Brain pericyte (primary cell): ENCODE results near the gene LDLRAD4.
A peak's percentile ranks its signal among the peaks of the same experiment; 100 is the strongest.

Source experiments
- DNase-seq: peaks from one replicate; pipeline ENCODE4 v3.0.0-alpha.2; 2012; ENCODE audit warnings: low read depth, low spot score

Gene LDLRAD4

GRCh38 chr18:13446024-13446423 lies 227.5 kb downstream of the LDLRAD4 start:
- no peak for DNase-seq

DNA sequence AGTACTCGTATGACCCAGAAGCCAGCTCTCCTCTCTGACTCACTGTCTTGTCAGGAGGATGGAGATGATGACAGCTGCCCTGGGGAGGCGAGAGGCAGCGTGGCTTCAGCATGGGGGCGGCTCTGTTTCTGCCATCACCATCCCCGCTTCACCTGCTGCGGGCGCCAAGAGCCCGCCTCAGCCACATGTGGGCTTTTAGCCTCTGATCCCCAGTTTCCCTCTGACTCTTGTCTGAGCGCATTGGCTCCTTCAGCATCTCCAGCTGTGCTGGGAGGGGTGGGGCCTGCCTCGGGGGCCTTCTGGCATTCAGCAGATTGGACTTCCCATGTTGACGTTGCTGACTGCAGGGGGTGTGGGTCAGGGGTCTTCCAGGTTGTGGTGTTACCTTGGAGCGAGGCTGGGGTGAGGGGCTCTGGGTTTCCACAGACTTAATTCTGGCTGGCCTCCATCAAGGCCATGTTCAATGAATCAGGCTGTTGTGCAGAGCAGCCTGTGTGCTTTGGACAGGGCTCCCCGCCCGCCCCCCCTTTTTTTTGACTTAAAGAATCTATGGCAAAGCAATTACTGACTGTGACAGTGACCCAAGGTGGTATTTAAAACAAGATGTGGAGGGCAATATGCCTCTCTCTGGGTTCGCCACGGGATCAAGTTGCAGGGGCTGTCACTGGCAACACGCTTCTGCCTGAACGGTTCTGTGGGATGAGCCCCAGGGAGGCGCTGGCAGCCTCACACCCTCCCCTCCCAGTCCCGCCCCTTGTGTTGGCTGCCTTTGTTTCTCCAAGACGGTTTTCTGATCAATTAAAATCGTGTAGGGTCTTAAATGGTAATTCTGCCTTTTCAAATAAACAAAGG lies 228.3 kb downstream of the LDLRAD4 start:
- no peak for DNase-seq

- DNase-seq, result no peak
Measured at GRCh38 chr18:13447621-13448334, 229.2 kb downstream of the LDLRAD4 start.

- no peak for DNase-seq
Measured at GRCh38 chr18:13448335-13448795, 229.8 kb downstream of the LDLRAD4 start.

GRCh38 chr18:13449651-13450050 lies 231.1 kb downstream of the LDLRAD4 start:
- DNase-seq, result no peak

- DNase-seq, result no peak
Measured at GRCh38 chr18:13450289-13451212, 232.0 kb downstream of the LDLRAD4 start.

- DNase-seq, result no peak
Measured at GRCh38 chr18:13451213-13451540, 232.6 kb downstream of the LDLRAD4 start.

GRCh38 chr18:13451661-13452387 lies 233.3 kb downstream of the LDLRAD4 start:
- no peak for DNase-seq

DNA sequence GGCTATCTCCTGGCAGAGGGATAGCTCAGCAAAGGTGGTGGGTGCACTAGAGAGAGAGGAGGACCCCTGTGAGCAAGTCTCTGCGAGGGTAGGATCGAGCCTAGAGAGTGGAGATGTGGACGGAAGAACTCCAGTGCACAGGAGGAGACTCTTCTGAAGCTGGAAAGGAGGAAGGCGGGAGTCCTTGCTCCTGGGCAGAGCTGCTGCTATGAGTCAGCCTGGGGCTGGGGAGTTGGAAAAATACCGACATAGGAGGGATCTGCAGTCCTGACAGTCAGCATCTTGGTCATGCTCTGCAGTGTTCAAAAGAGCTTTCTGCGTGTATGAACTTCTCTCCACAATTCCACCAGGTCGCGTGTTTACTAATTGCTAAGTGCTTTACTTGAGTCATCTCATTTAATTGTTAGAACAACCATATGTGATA lies 233.8 kb downstream of the LDLRAD4 start:
- DNase-seq, result peak; percentile 50

- peak; percentile 50 for DNase-seq
Measured at GRCh38 chr18:13452871-13453680, 234.5 kb downstream of the LDLRAD4 start.

GRCh38 chr18:13453714-13454113 lies 235.2 kb downstream of the LDLRAD4 start:
- no peak for DNase-seq

- DNase-seq, result no peak
Measured at GRCh38 chr18:13454363-13455150, 236.0 kb downstream of the LDLRAD4 start.

DNA sequence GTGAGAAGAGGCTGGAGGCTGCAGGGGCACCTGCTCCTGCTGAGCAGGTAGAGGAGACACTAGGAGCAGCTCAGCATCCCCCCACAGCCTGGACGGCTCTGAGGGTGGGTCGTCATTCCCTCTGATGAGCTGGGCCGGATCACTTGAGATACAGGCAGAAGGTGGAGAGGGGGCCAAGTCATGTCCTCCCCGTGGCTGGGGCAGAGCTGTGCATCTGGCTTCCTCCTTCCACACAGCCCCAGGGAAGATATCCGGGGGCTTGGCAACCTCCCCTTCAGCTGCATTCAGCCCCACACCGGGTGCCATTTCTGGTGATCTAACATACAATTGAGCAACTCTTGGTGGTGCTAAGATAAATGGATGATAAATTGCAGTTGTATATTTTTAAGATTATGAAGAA lies 236.9 kb downstream of the LDLRAD4 start:
- no peak for DNase-seq

DNA sequence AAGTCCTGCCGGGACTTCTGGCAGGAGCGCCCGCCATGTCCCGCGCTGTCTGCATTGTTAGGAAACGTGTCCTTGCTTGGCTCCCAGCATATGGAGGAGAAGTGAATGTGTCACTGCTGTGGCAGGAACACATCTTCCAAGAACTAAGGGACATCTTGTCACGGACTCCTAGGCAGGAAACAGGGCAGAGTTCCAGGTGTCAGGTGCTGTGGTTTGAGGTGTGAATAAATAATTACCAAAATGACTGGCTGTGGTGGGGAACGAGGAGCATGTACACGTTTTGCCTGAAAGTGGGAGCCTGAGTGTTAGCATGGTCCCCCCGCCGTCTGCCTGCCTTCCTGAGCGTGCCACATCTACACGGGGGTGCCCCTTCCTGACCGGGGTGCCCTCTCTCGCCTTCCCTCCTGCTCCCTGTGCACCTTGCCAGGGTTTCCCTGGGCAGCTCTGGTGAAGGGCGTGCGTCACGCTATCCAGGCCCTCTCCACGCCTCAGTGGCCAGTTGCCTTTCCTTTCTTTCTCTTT lies 237.5 kb downstream of the LDLRAD4 start:
- DNase-seq, result no peak

DNA sequence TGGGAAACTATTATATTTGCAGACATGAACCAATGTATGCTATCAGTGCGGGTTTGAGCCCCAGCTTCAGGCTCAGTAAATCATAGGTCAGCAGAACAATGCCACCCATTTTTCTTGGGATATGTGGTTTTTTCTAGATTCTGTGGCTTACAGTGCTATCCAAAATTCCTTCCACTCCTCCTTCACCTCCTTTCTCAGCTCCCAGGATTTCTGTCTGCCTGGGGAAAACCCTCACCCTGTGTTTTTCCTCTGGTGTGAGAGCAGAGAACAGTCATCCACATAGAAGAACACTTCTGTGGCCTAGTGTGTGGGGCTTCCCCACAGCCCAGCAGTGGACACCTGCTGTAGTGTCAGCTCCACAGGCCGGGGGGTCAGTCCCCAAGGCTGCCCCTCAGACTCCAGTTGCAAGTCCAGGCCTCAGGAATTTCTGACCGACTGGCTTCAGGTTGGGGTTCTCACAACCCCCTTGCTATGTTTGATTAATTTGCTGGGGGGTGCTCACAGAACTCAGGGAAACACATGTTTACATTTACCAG lies 238.2 kb downstream of the LDLRAD4 start:
- DNase-seq, result no peak

- DNase-seq, result no peak
Measured at GRCh38 chr18:13457327-13457726, 238.8 kb downstream of the LDLRAD4 start.

- no peak for DNase-seq
Measured at GRCh38 chr18:13460946-13461345, 242.4 kb downstream of the LDLRAD4 start.

DNA sequence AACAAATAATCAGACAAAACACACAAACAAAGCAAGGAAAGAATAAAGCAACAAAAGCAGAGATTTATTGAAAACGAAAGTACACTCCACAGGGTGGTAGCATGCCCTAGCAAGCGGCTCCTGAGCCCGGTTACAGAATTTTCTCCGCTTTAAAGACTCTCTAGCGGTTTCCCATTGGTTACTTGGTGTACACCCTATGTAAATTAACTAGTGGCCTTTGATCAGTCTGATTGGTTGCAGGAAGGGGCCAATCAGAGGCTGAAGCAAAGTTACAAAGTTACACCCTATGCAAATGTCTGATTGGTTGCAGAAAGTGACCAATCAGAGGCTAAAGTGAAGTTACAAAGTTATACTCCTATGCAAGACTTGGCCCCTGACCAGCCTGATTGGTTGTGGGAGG lies 242.9 kb downstream of the LDLRAD4 start:
- no peak for DNase-seq

DNA sequence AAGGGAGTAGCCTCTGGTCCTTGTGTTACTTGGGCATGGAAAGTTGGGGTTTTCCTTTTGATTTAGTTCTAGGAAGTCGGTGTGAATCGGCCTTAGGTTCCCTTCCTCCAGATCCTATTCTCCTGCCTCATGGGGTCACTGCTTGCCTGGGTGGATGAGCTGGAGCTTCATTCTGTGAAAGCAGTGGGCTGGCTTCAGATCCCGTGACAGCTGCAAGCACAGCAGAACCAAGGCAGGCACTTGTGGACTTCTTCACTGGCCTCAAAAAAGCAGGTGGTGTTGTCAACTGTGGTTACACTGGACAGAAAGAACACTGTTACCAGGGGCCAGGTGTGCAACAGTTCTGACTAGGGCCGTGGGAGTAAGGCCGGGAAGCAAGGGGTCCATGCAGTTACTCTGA lies 243.4 kb downstream of the LDLRAD4 start:
- no peak for DNase-seq
